Effector memory CD4-positive, alpha-beta T cell (primary cell): ENCODE results near the gene SNAP29.

ENCODE experiments used
- DNase-seq, 3 donors: peaks; one replicate each; pipeline ENCODE4 v3.0.0-alpha.2; 2020
- H3K27ac ChIP-seq: 2 replicates; pipeline ENCODE4 v1.7.0; 2013; ENCODE audit warnings: mild to moderate bottlenecking, low read length, moderate library complexity; ENCODE audit not compliant: insufficient read depth, poor library complexity, severe bottlenecking
- H3K27me3 ChIP-seq: replicated peaks from 2 replicates; pipeline ENCODE4 v1.7.0; 2013; ENCODE audit warnings: mild to moderate bottlenecking, low read length; ENCODE audit not compliant: insufficient read depth, control insufficient read depth, poor library complexity, severe bottlenecking
- H3K36me3 ChIP-seq: 2 replicates; pipeline ENCODE4 v1.7.0; 2013; ENCODE audit warnings: mild to moderate bottlenecking, low read length, moderate library complexity; ENCODE audit not compliant: control insufficient read depth, insufficient read depth
- H3K4me1 ChIP-seq: 2 replicates; pipeline ENCODE4 v1.7.0; 2013; ENCODE audit warnings: low read length, mild to moderate bottlenecking; ENCODE audit not compliant: control insufficient read depth, insufficient read depth, poor library complexity, severe bottlenecking
- H3K4me3 ChIP-seq: 2 replicates; pipeline ENCODE4 v1.7.0; 2013; ENCODE audit warnings: low read length, low read depth, mild to moderate bottlenecking; ENCODE audit not compliant: insufficient read depth, poor library complexity, severe bottlenecking
- H3K9me3 ChIP-seq: 2 replicates; pipeline ENCODE4 v1.7.0; 2013; ENCODE audit warnings: mild to moderate bottlenecking, low read length, moderate library complexity; ENCODE audit not compliant: control insufficient read depth

SNAP29 gene

DNA sequence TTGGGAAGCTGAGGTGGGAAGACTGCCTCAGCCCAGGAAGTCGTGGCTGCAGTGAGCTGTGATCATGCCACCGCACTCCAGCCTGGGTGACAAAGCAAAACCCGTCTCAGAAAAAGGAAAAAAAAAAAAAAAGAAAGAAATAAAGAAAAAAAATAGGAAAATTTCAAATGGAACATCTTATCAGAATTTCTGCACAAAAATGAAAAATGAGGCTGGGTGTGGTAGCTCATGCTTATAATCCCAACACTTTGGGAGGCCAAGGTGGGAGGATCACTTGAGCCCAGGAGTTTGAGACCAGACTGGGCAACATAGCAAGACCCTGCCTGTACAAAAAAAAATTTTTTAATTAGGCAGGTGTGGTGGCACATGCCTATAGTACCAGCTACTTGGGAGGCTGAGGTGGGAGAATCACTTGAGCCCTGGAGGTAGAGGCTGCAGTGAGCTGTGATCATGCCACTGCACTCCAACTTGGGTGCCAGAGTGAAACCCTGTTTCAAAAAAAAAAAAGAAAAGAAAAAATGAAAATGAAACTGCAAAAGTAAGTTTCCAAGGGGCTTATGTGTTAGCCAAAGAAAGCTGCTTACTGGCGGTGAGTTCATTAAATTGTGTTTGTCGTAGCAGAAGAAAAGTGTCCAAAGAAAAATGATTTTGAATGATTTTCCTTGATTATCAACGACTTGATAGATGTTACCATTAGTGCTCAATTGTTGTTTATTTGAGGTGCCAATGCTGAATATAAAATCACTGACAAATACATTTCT lies 50.9 kb downstream of the SNAP29 start:
- no peak for DNase-seq
- no peaks in the 10 kb centered on the region for H3K9me3 ChIP-seq
- no peak overlapping the region for H3K27ac ChIP-seq
- no peaks in the 10 kb centered on the region for H3K27me3 ChIP-seq
- H3K4me3 ChIP-seq: no peak overlapping the region
- no peaks in the 10 kb centered on the region for H3K4me1 ChIP-seq
- H3K36me3 ChIP-seq: no peaks in the 10 kb centered on the region

DNA sequence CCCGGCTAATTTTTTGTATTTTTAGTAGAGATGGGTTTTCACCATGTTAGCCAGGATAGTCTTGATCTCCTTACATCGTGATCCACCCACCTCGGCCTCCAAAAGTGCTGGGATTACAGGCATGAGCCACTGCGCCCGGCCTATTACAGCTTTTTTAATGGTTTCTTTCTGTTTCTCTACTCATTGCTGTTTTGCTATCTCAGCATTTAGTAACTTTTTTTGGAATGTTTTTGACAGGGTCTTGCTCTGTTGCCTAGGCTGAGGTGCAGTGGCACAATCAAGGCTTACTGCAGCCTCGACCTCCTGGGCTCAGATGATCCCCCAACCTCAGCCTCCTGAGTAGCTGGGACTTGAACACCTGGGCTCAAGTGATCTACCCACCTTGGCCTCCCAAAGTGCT lies 53.7 kb downstream of the SNAP29 start:
- no peak overlapping the region for H3K4me3 ChIP-seq
- H3K27ac ChIP-seq: no peak overlapping the region
- H3K36me3 ChIP-seq: no peaks in the 10 kb centered on the region
- H3K27me3 ChIP-seq: no peaks in the 10 kb centered on the region
- H3K9me3 ChIP-seq: no peaks in the 10 kb centered on the region
- no peaks in the 10 kb centered on the region for H3K4me1 ChIP-seq
- no peak for DNase-seq

DNA sequence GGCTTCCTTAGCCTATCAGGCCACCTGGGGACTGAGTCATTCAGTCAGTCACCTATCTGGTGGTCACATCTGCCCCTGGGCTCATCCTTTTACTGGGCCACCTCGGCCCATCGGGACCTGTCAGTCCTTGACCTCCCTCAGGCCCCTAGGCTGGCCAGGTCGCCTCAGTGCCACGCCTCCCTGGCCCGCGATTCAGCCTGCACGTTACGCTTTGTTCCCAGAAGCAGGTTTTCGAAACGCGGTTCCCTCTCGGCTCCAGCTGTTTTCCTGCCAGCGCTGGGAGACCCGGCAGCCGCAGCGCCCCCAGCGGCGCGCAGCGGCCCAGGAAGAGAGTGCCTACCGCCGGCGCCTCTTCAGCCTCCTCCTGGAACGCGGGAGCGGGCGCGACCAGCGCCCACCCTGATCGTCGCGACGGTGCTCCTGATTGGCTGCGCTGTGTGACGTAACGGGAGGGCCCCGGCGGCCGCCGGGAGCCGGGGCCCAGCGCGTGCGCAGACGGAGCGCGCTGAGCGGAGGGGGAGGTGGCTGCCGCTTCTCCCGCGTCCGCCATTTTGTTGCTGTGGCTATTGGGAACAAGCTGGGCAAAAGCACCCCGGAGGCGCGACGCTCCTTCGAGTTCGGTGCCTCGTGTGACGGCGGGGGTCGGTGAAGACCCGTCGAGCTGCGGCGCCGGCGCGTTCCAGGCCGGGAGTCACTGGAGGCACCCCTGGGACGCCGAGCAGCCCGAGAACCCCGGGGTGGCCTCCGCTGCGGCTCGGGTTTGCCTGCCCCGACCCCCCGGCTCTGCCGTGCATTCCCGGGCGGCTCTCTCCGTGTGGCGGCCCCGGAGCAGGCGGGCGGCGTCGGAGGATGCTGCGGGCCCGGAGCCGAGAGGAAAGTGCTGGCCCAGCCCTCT lies 58.4 kb downstream of the SNAP29 start, which contains the start of gene CRKL:
Gene CRKL, plus strand, starts transcription at position 492 of the 895 bp plus-strand sequence. CDS start 528 bp downstream, outside the sequence.
- H3K4me3 ChIP-seq: peak within 1 kb of the TSS; percentile 87
- DNase-seq: peak; percentile 93 to 95 (median 93)
- H3K36me3 ChIP-seq: no peaks in the 10 kb centered on the region
- H3K27me3 ChIP-seq: no peaks in the 10 kb centered on the region
- no peaks in the 10 kb centered on the region for H3K9me3 ChIP-seq
- peak within 1 kb of the TSS; percentile 87 for H3K27ac ChIP-seq
- H3K4me1 ChIP-seq: peaks cover 10% of the 10 kb centered on the region

DNA sequence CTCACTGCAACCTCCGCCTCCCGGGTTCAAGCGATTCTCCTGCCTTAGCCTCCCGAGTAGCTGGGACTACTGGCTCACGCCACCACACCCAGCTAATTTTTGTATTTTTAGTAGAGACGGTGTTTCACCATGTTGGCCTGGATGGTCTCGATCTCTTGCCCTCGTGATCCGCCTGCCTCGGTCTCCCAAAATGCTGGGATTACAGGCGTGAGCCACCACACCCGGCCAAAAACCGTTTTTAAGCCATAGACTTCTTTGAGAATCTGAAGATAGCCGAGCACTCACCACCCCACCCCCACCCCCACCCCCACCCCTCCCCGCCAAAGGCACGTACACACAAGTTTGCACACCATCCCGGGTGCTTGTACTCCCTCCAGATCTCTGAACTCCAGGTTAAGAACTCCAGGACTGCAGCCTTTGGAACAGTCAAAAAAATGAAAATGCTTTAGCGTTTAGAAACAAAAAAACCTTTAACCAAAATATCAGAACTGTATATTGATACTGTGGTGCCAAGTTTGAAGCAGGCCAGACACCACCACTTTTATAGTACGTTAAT lies 59.9 kb downstream of the SNAP29 start:
- Histone ChIP-seq H3K36me3 (no peaks in the 10 kb centered on the region), H3K4me1 (peaks cover 17% of the 10 kb centered on the region), H3K4me3 (peak overlapping the region; percentile 87), H3K27me3 (no peaks in the 10 kb centered on the region), H3K27ac (no peak overlapping the region), H3K9me3 (no peaks in the 10 kb centered on the region)
- no peak for DNase-seq

DNA sequence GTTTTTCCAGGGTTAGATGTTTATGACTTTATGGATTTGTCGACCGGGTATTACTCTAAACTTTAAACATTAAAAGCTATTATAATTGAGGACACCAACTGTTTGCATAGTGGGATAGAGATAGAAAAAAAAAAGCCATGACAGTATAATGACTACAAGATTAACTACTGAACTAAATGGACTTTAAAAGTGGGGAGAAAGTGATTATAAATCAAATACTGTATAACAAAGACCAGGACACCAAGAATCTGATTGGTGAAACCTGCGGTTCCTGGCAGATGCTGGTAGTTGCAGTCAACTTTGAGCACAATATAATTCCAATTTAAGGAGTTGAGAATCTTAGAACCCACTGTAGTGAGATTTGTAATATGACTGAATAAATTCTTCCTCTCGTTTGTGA lies 60.9 kb downstream of the SNAP29 start:
- peaks cover 19% of the 10 kb centered on the region for H3K4me1 ChIP-seq
- no peaks in the 10 kb centered on the region for H3K36me3 ChIP-seq
- H3K27me3 ChIP-seq: no peaks in the 10 kb centered on the region
- peak overlapping the region; percentile 87 for H3K4me3 ChIP-seq
- no peaks in the 10 kb centered on the region for H3K9me3 ChIP-seq
- H3K27ac ChIP-seq: no peak overlapping the region
- DNase-seq: no peak

DNA sequence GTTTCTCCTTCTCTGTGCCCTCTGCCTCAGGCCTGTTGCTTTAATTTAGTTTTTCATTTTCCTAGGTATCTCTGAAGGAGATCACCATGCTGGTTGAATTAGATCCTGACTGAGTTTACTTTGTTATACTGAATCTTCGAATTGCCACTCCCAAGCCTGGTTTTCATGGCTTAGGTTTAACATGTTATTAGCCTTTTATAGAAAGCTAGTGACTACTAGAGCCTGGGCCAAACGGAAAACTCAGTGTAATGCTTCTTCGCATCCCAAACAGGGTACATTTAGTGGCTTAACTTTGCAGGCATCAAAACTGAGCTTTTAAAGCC lies 62.0 kb downstream of the SNAP29 start:
- Histone ChIP-seq H3K4me1 (peaks cover 23% of the 10 kb centered on the region), H3K27ac (no peak overlapping the region), H3K36me3 (no peaks in the 10 kb centered on the region), H3K4me3 (peak overlapping the region; percentile 87), H3K9me3 (no peaks in the 10 kb centered on the region), H3K27me3 (no peaks in the 10 kb centered on the region)
- DNase-seq: no peak

DNA sequence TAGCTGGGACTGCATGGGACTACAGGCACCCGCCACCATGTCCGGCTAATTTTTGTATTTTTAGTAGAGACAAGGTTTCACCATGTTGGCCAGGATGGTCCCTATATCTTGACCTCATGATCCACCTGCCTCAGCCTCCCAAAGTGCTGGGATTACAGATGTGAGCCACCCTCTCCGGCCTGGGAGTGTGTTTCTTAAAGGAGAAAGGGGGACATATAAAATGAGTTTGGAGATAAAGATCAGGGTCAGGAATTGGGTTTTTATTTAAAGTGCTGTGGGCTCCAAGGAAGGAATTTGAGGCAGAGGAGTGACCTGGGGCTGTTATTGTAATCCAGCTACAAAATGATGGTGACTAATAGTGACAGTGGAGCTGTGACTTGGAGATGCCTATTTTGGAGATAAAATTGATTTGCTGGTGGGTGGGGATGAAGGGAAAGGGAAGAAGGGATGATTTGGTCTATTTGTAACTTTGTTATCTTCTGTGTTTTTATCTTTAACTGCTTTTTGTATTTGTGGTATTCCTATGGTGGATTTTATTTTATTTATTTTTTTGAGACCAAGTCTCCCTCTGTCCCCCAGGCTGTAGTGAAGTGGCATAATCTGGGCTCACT lies 63.4 kb downstream of the SNAP29 start:
- H3K4me3 ChIP-seq: no peak overlapping the region
- no peak for DNase-seq
- H3K9me3 ChIP-seq: no peaks in the 10 kb centered on the region
- H3K27me3 ChIP-seq: no peaks in the 10 kb centered on the region
- peaks cover 27% of the 10 kb centered on the region for H3K4me1 ChIP-seq
- no peak overlapping the region for H3K27ac ChIP-seq
- no peaks in the 10 kb centered on the region for H3K36me3 ChIP-seq

DNA sequence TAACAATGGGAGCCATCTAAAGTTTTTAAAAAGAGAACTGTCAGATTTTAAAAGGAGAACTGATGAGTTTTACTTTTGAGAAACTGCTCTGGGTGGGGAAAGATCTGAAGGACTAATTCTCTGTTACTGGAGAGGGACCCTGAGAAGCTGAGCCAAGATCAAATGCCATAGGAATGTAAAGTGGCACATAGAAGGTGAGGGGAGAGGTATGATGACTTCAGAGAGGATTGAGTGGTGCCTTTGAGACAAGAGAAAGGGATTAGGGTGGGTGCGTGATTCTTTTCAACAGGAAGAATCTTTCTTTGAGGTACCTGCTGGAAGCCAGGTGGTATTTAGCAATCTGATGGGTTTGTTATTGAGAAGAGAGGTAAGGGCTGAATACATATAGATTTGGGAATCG lies 67.4 kb downstream of the SNAP29 start:
- DNase-seq: no peak
- Histone ChIP-seq H3K27ac (no peak overlapping the region), H3K4me3 (no peak overlapping the region), H3K9me3 (no peaks in the 10 kb centered on the region), H3K4me1 (peaks cover 18% of the 10 kb centered on the region), H3K36me3 (no peaks in the 10 kb centered on the region), H3K27me3 (no peaks in the 10 kb centered on the region)

DNA sequence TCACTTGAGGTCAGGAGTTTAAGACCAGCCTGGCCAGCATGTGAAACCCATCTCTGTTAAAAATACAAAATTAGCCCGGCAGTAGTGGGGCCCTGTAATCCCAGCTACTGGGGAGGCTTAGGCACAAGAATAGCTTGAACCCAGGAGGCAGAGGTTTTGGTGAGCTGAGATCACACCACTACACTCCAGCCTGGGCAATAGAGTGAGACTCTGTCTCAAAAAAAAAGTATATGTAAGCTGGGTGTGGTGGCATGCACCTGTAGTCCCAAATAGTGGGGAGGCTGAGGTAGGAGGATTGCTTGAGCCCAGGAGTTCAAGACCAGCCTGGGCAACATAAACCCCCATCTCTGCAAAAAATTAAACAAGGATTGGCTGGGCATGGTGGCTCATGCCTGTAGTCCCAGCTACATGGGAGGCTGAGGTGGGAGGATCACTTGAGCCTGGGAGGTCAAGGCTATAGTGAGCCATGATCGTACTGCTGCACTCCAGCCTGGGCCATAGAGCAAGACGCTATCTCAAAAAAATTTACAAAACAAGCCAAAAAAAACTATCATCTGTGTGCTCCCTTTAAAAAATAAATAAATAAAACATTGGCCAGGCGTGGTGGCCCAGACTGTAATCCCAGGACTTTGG lies 69.2 kb downstream of the SNAP29 start:
- Histone ChIP-seq H3K9me3 (no peaks in the 10 kb centered on the region), H3K4me3 (no peak overlapping the region), H3K36me3 (no peaks in the 10 kb centered on the region), H3K4me1 (peaks cover 11% of the 10 kb centered on the region), H3K27me3 (no peaks in the 10 kb centered on the region), H3K27ac (no peak overlapping the region)
- no peak for DNase-seq
